ENCODE results near the gene PPP6R3. TPM values are rescaled to one million over a fixed set of nuclear protein-coding genes. Genes with fewer than 3 reads are reported as not detected.

PPP6R3 gene
- total RNA-seq, 1 donor from 2014 or later = 224 TPM

- DNase-seq (ENCODE audit: low spot score) = no peak
Measured at GRCh38 chr11:68551777-68552176, 91.2 kb downstream of the PPP6R3 start.

GRCh38 chr11:68552542-68552941 is 92.0 kb downstream of the PPP6R3 start:
- no peak for DNase-seq (ENCODE audit: low spot score)

GRCh38 chr11:68560216-68560615 is 99.7 kb downstream of the PPP6R3 start:
- no peak for DNase-seq (ENCODE audit: low spot score)

- DNase-seq (ENCODE audit: low spot score) = no peak
Measured at GRCh38 chr11:68563454-68563853, 102.9 kb downstream of the PPP6R3 start.

GRCh38 chr11:68564261-68564660 is 103.7 kb downstream of the PPP6R3 start:
- no peak for DNase-seq (ENCODE audit: low spot score)

GRCh38 chr11:68565768-68566167 is 105.2 kb downstream of the PPP6R3 start:
- no peak for DNase-seq (ENCODE audit: low spot score)

- DNase-seq (ENCODE audit: low spot score) = no peak
Measured at GRCh38 chr11:68567553-68567952, 107.0 kb downstream of the PPP6R3 start.

GRCh38 chr11:68569357-68569756 is 108.8 kb downstream of the PPP6R3 start:
- no peak for DNase-seq (ENCODE audit: low spot score)

GRCh38 chr11:68570691-68571090 is 110.1 kb downstream of the PPP6R3 start:
- DNase-seq (ENCODE audit: low spot score) = no peak

- no peak for DNase-seq (ENCODE audit: low spot score)
Measured at GRCh38 chr11:68574308-68574707, 113.8 kb downstream of the PPP6R3 start.

- DNase-seq (ENCODE audit: low spot score) = no peak
Measured at GRCh38 chr11:68575025-68575665, 114.6 kb downstream of the PPP6R3 start.

- no peak for DNase-seq (ENCODE audit: low spot score)
Measured at GRCh38 chr11:68579455-68579854, 118.9 kb downstream of the PPP6R3 start.

- DNase-seq (ENCODE audit: low spot score) = no peak
Measured at GRCh38 chr11:68581439-68581838, 120.9 kb downstream of the PPP6R3 start.

GRCh38 chr11:68581901-68582300 is 121.3 kb downstream of the PPP6R3 start:
- no peak for DNase-seq (ENCODE audit: low spot score)

GRCh38 chr11:68582416-68583040 is 122.0 kb downstream of the PPP6R3 start:
- DNase-seq (ENCODE audit: low spot score) = no peak

- DNase-seq (ENCODE audit: low spot score) = no peak
Measured at GRCh38 chr11:68583041-68583446, 122.5 kb downstream of the PPP6R3 start.

- DNase-seq (ENCODE audit: low spot score) = no peak
Measured at GRCh38 chr11:68584097-68584496, 123.5 kb downstream of the PPP6R3 start.

GRCh38 chr11:68584991-68585524 is 124.5 kb downstream of the PPP6R3 start:
- no peak for DNase-seq (ENCODE audit: low spot score)

GRCh38 chr11:68589547-68590216 is 129.1 kb downstream of the PPP6R3 start:
- DNase-seq (ENCODE audit: low spot score) = no peak

- DNase-seq (ENCODE audit: low spot score) = no peak
Measured at GRCh38 chr11:68591719-68592118, 131.2 kb downstream of the PPP6R3 start.

GRCh38 chr11:68593441-68593840 is 132.9 kb downstream of the PPP6R3 start:
- DNase-seq (ENCODE audit: low spot score) = no peak

GRCh38 chr11:68594123-68594522 is 133.6 kb downstream of the PPP6R3 start:
- no peak for DNase-seq (ENCODE audit: low spot score)

GRCh38 chr11:68596231-68596630 is 135.7 kb downstream of the PPP6R3 start:
- no peak for DNase-seq (ENCODE audit: low spot score)
